NCI-H345 treated with DMSO at 0.1 percent for 48 hours (cell line): ENCODE measurements around the gene FILIP1.

Experiments used
- DNase-seq: peaks from one replicate; lab custom pipeline; 2025; ENCODE audit not compliant: unreplicated experiment; lab: John Stamatoyannopoulos, UW

Gene FILIP1

GRCh38 chr6:75344021-75344420 lies 149.6 kb downstream of the FILIP1 start:
- no peak for DNase-seq

GRCh38 chr6:75337835-75338580 lies 155.6 kb downstream of the FILIP1 start:
- no peak for DNase-seq

GRCh38 chr6:75334266-75335040 lies 159.1 kb downstream of the FILIP1 start:
- no peak for DNase-seq

GRCh38 chr6:75333676-75334200 lies 159.9 kb downstream of the FILIP1 start:
- no peak for DNase-seq

GRCh38 chr6:75331151-75331550 lies 162.4 kb downstream of the FILIP1 start:
- no peak for DNase-seq

- DNase-seq, result no peak
Observed at GRCh38 chr6:75329703-75330102, 163.9 kb downstream of the FILIP1 start.

GRCh38 chr6:75327807-75328206 lies 165.8 kb downstream of the FILIP1 start:
- no peak for DNase-seq

- DNase-seq, result no peak
Observed at GRCh38 chr6:75326557-75327258, 166.9 kb downstream of the FILIP1 start.

GRCh38 chr6:75318900-75319299 lies 174.7 kb downstream of the FILIP1 start:
- no peak for DNase-seq

GRCh38 chr6:75317503-75318206 lies 175.9 kb downstream of the FILIP1 start:
- DNase-seq, result no peak

- no peak for DNase-seq
Observed at GRCh38 chr6:75315978-75316377, 177.6 kb downstream of the FILIP1 start.

- no peak for DNase-seq
Observed at GRCh38 chr6:75308250-75308988, 185.2 kb downstream of the FILIP1 start.

GRCh38 chr6:75307364-75308004 lies 186.1 kb downstream of the FILIP1 start:
- DNase-seq, result no peak

- no peak for DNase-seq
Observed at GRCh38 chr6:75306064-75306463, 187.5 kb downstream of the FILIP1 start.

- DNase-seq, result no peak
Observed at GRCh38 chr6:75305573-75305972, 188.0 kb downstream of the FILIP1 start.

- no peak for DNase-seq
Observed at GRCh38 chr6:75302280-75302679, 191.3 kb downstream of the FILIP1 start.

- no peak for DNase-seq
Observed at GRCh38 chr6:75301537-75301936, 192.1 kb downstream of the FILIP1 start.

GRCh38 chr6:75301088-75301487 lies 192.5 kb downstream of the FILIP1 start:
- DNase-seq, result no peak

- no peak for DNase-seq
Observed at GRCh38 chr6:75300531-75300855, 193.1 kb downstream of the FILIP1 start.
